ENCODE measurements around the gene CCDC142.

GRCh38 chr2:74505448-74506246 lies 22.8 kb upstream of the CCDC142 start:
- TF ChIP-seq CTCF (IDR thresholded peaks at IDR 0.05) (no peak), POLR2A (IDR thresholded peaks at IDR 0.05) (no peak)

All from uterus (tissue), 2 donors.